ENCODE data around the gene CHAF1A.
A peak's percentile ranks its signal among the peaks of the same experiment; 100 is the strongest.

CHAF1A gene

DNA sequence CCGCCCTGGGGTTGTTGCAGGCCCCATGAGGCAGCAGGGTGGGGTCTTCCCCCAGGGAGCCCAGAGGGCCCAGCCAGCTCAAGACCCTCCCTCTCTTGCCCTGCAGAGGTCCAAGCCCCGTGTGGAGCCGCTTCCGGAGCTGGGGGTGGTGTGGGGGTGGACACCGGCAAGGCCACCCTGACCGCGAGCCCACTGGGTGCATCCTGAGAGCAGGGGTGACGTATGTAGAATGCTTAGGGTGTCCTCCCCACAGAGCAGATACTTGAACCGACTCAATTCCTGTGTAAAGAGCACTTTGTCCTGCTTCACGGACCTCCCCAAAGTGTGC, 40.3 kb downstream of the CHAF1A start:
- no peak for DNase-seq

DNA sequence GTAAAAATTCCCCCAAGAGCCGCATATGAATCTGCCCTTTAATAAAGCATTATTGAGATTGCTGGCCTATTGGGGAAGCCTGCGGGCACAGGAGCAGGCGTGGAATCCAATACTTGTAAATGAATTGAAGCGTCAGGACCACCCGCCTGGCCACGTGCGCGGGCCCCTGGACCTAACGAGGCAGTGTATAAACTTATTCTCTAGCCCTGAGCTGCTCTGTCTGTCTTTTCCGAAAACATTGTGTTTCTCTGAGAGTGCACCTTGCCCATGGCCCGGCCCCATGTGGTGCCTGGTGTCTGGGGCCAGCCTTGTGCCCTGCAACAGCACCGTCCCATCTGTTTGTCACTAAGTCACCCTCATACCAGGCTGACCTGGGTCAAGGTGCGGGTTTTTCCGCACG, 40.7 kb downstream of the CHAF1A start:
- no peak for DNase-seq

DNA sequence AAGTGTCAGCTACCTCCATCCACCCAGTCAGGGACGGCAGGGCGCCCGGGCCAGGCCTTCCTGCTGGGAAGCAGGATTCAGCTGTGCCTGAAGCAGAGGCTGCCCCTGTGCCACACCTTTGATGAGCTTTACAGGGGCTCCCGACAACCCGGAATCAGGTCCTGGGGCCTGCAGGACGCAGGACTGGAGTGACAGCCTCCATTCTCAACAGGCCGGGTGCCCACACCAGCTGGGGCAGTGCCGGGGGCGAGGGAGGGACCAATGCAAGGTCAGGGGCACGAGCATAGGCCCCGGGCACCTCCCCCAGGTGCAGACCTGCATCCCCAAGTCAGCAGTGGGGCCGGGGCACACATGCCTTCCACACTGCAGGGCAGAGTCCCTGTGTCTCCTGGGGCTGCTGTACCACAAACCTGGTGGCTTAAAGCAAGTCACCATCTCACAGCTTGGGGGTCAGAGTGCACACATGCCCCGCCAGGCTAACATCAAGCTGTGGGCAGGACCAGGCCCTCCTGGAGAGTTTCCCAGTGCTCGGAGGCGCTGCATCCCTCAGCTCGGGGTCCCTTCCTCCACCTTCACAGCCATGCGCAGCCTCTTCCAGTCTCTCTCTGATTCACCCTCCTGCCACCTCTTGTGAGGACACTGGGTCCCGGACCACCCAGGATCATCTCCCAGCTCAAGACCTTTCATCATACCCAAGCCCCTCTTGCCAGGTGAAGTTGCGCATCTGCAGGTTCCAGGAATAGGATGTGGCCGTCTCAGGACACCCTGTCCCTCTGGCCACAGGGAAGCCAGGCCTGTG, 41.7 kb downstream of the CHAF1A start:
- no peak for DNase-seq

GRCh38 chr19:4444765-4445741, 42.6 kb downstream of the CHAF1A start:
- DNase-seq, result no peak

GRCh38 chr19:4445963-4446703, 43.7 kb downstream of the CHAF1A start:
- DNase-seq, result no peak

DNA sequence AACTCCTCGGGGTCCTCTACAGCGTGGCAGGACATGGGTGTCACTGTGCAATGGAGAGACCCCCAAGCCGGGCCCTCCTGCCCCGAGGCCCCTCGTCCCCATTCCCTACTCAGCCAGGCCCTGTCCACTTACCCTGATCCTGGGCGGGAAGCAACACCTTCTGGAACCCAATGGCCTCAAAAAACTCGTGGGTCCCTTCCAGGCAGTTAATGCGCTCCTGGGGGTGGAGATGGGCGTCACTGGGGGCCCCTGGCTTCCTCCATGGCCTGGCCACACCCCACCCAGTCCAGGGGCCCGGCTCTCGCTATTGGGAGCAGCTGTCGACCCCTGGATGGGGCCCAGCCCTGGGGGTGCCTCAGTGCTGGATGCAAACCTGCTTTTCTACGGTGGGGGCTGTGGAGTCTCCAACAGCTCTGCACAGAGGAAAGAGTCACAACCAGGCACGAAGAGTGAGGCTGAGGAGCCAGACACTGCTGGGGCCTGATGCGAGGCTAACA, 44.3 kb downstream of the CHAF1A start:
- DNase-seq, result no peak

- DNase-seq, result no peak
Measured at GRCh38 chr19:4447327-4448146, 45.1 kb downstream of the CHAF1A start.

- no peak for DNase-seq
Measured at GRCh38 chr19:4448147-4448985, 45.9 kb downstream of the CHAF1A start.

DNA sequence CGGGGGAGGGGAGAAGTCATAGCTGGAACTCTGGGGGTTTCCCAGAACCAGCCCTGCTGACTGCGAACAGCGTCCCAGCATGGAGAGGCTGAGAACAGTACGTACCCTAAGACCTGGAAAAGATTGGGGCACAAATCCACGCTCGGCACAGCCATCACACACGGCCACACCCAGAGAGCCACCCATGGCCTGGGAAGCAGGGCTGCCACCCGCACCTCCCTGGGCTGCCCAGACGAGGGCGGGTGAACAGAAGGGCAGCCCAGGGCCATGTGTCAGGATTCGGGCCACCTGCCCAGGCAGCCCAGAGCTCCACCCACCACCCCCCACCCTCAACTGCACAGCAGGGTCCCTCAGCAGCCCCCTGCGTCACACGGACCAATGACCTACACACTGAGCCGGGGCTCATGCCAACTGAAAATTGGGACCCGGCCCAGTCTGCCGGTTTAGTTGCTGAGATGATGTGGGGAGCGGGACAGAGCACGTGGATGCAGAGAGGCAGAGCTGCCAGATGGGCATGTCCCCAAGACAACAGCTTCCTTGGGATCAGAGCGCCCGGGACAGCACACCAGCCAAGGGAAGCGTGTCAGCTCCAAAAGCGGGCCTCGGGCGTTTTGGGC, 46.7 kb downstream of the CHAF1A start:
- DNase-seq, result no peak

- no peak for DNase-seq
Measured at GRCh38 chr19:4449639-4450028, 47.2 kb downstream of the CHAF1A start.

DNA sequence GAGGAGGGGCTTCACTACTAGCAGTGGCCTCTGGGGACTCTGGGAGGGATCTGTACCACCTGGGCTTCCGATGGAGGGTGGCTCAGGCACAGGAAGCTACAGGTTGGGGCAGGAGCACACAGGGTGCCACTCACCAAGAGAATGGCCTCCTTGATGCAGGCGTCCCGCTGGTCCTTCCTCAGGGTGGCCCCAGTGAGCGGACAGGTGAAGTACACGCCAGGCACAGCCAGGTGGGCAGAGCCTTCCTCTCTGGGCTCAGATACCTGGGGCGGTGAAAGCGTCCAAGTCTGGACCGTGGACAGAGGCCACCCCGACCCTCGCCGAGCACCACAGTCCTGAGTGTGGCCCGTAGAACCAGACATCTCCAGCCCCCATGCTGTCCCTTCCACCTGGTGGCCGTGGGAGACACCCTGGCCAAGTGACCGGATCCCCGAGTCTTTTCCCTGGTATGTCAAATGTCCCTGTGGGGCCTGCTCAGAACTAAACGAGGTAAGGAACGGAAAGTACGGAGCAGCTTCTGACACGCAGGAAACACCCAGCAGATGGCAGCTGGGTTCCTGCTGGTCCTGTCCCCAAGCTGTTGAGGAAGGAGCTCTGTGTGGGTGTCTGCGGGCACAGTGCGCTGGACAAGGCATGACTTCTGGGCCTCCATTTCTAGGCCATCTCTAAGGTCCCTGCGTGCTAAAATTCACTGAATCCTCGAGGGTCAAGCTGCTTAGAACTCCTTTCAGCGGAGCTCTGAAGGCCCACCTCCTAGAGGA, 50.0 kb downstream of the CHAF1A start:
- no peak for DNase-seq

DNA sequence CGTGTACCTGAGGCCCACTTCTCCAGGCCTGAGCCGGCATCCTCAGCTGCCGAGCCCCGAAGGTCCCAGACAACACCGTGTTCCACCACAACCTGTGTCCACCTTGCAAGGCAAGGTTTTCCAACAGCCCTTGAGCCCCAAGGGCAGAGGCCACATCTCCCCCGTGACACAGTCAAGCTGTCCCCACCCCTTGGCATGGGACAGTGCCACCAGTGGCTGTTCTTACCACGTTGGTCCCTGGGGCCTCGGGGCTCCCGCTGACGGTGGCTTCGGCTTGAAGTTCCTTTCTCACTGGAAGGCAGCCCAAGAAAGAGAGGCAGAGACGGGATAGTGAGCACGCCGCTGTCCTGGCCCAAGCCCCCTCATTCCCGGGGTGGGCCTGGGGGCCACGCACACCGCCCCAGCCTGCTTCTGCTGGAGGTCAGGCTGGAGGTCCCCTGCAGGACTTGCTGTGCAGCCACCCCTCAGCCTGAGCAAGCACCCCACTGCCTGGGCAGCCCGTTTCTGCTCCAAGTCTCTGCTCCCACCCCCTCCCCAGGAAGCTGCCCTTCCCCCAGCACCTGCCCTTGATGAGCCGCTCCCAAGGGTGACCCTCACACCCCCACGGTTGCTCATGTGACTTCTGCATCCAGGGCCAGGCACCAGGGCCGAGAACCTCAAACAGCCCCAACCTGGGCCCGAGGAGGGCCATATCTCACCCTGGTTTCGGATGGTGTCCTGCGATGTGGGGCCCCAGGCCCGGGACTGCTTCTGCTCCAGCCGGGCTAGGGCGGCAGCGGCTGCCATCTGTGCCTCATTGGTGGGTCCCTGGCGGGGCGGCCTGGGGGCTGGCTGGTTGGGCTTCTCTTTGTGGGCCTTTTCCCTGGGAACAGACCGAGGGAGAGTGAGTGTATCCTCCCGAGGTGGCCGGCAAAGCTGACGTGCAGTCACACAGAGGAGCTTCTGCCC, 51.1 kb downstream of the CHAF1A start:
- DNase-seq, result no peak

GRCh38 chr19:4454747-4455718, 52.6 kb downstream of the CHAF1A start:
- DNase-seq, result no peak

DNA sequence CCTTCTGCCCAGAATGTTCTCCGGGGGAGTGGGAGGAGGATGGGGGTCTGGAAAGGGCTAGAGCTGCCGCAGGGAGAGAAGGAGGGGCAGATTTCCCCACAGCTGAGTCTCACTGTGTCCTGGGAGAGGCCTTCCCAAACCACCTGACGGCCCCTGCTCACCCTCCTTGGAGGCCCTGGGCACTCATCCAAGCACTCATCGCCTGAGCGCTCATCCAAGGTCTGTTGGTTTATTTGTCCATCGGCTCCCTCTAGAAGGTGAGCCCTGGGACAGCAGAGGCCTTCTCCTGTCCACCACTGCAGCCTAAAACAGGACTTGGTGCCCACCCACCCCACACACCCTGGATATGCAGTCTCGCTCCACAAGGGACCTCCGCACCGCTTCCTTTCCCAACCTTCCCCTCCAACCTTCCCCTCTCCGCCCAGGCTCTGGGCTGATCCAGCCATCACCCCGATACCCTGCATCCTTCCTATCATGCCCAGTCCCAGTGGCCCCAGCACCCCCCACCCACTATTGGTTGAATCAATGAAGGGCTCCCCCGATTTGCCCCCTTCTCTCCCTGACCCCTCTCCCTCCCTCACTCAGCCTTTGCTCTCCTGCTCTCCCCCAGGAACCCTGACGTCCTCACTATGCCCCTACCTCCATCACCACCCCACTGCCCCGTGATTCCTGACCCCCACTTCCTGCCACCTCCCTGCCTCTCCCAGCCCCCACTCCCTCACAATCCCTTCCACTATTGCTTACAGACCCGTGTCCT, 53.5 kb downstream of the CHAF1A start:
- no peak for DNase-seq

GRCh38 chr19:4456476-4456842, 54.0 kb downstream of the CHAF1A start:
- no peak for DNase-seq

GRCh38 chr19:4456843-4457653, 54.6 kb downstream of the CHAF1A start:
- DNase-seq, result peak; percentile 46
